ENCODE data around the gene OR4K5.
"Not testable (repeated sequence)": the region's sequence is repeated elsewhere in the genome, so short reads cannot be mapped to it uniquely, and the experiment has no call there.

DNA sequence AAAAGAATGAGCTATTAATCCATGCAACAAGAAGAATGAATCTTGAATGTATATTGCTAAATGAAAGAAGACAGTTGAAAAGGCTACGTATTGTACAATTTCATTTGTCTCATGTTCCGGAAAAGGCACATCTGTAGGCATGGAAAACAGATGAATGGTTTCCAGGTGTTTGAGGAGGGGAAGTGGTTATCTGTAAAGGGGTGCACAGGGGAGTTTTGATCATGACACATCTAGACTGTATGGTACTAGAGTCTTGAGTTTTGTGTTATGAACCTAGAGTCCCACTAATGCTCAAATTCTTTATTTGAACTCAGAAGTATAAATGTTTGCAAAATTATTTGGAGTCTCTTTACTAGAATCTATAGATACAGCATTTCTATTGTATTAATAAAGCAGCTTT is 49.3 kb downstream of the OR4K5 start:
- TF ChIP-seq, protein P1, sequence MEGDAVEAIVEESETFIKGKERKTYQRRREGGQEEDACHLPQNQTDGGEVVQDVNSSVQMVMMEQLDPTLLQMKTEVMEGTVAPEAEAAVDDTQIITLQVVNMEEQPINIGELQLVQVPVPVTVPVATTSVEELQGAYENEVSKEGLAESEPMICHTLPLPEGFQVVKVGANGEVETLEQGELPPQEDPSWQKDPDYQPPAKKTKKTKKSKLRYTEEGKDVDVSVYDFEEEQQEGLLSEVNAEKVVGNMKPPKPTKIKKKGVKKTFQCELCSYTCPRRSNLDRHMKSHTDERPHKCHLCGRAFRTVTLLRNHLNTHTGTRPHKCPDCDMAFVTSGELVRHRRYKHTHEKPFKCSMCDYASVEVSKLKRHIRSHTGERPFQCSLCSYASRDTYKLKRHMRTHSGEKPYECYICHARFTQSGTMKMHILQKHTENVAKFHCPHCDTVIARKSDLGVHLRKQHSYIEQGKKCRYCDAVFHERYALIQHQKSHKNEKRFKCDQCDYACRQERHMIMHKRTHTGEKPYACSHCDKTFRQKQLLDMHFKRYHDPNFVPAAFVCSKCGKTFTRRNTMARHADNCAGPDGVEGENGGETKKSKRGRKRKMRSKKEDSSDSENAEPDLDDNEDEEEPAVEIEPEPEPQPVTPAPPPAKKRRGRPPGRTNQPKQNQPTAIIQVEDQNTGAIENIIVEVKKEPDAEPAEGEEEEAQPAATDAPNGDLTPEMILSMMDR (IDR thresholded peaks at IDR 0.05) = not testable (repeated sequence)
- not testable (repeated sequence) for TF ChIP-seq POLR2AphosphoS5 (IDR thresholded peaks at IDR 0.05)

All from prostate gland (tissue), 2 donors.